Measurements from ENCODE around the gene ROBO1. TPM values are rescaled to one million over a fixed set of nuclear protein-coding genes. Genes with fewer than 3 reads are reported as not detected.

ROBO1 gene
- total and polyA plus RNA-seq, 2 of the 8 experiments (the other 6 are each of a cell fraction or from before 2014, with no cell fraction given) = 51.4 to 91.0 TPM

GRCh38 chr3:78992830-78993229 lies 775.0 kb downstream of the ROBO1 start:
- H3K4me3 ChIP-seq (ENCODE audit: extremely low read depth in 1 of 4, insufficient read depth in 2 of 4, low read depth in 3 of 4, low read length in 4 of 4) = no peak overlapping the region
- H3K79me2 ChIP-seq (ENCODE audit: control insufficient read depth in 1 of 2, insufficient read depth in 2 of 2, low read length in 2 of 2) = peaks cover 0 to 88% of the 10 kb centered on the region in 2 experiments; a peak in 2 of 4 replicates
- 89% methylated on average over 3 of the region's 3 CpGs; no CpG with 5 or more reads in 1 of the 2 experiments for WGBS, 2 experiments (ENCODE audit: extremely low coverage in 1 of 2, insufficient coverage in 1 of 2, insufficient read length in 1 of 2, insufficient replicate concordance in 2 of 2, low coverage in 1 of 2, low lambda C conversion rate in 2 of 2, missing lambda C conversion rate in 1 of 2)
- no peak overlapping the region for H2BK5ac ChIP-seq (ENCODE audit: low read depth, low read length)
- H3K36me3 ChIP-seq (ENCODE audit: control insufficient read depth in 2 of 4, insufficient read depth in 4 of 4, low read length in 3 of 4) = peaks cover 0 to 6% (median 3%) of the 10 kb centered on the region in 4 experiments; a peak in 2 of 8 replicates
- H3K4me1 ChIP-seq (replicated peaks in 1 of 4; ENCODE audit: control insufficient read depth in 3 of 4, insufficient read depth in 4 of 4, low read length in 3 of 4) = peaks cover 0 to 7% (median 5%) of the 10 kb centered on the region in 4 experiments; a peak in 2 of 7 replicates
- H2AFZ ChIP-seq (ENCODE audit: low read length) = no peak overlapping the region
- H4K8ac ChIP-seq (ENCODE audit: extremely low read depth, insufficient read depth, low read length) = no peak overlapping the region
- H4K5ac ChIP-seq (ENCODE audit: insufficient read length, low read depth, low read length) = no peak overlapping the region
- H3K79me1 ChIP-seq (ENCODE audit: low read depth, low read length) = peaks cover 5% of the 10 kb centered on the region
- no peak overlapping the region for H3K4me2 ChIP-seq (ENCODE audit: insufficient read depth in 1 of 2, low read depth in 2 of 2, low read length in 2 of 2)
- H2AK5ac ChIP-seq (ENCODE audit: low read depth, low read length) = no peak overlapping the region
- POLR2A ChIA-PET (ENCODE audit: partially characterized antibody) = interaction anchor here (1.0 kb wide), 1 partner anchor 26 kb away, joined by 3 read pairs; no protein-coding TSS in a partner anchor
- no peak overlapping the region for H3K14ac ChIP-seq (ENCODE audit: insufficient read length)
- no peak overlapping the region for H2BK20ac ChIP-seq (ENCODE audit: low read length)
- H3K9ac ChIP-seq (replicated peaks in 1 of 4; ENCODE audit: extremely low read depth in 1 of 4, low read depth in 3 of 4, low read length in 3 of 4) = no peak overlapping the region
- DNase-seq (ENCODE audit: low read depth in 1 of 2, low spot score in 2 of 2) = no peak
- no peak overlapping the region for H2BK12ac ChIP-seq (ENCODE audit: low read depth, low read length)
- H3K9me3 ChIP-seq (ENCODE audit: insufficient read depth in 2 of 2, low read depth in 1 of 2, low read length in 1 of 2) = no peaks in the 10 kb centered on the region
- H4K91ac ChIP-seq (replicated peaks; ENCODE audit: insufficient read length, low read length) = no peak overlapping the region
- FAIRE-seq = no peak
- no peaks in the 10 kb centered on the region for H3K23me2 ChIP-seq (ENCODE audit: low read depth, low read length)
- H3K23ac ChIP-seq (ENCODE audit: insufficient read length) = no peak overlapping the region
- H3K27me3 ChIP-seq (replicated peaks in 1 of 4; ENCODE audit: control insufficient read depth in 3 of 4, extremely low read depth in 1 of 4, insufficient read depth in 3 of 4, low read length in 3 of 4) = no peaks in the 10 kb centered on the region
- no peak overlapping the region for H2BK15ac ChIP-seq (ENCODE audit: low read length)
- H3K56ac ChIP-seq (replicated peaks; ENCODE audit: insufficient read length, low read depth, low read length) = no peak overlapping the region
- no peaks in the 10 kb centered on the region for H4K20me1 ChIP-seq (replicated peaks in 1 of 2; ENCODE audit: control insufficient read depth in 1 of 2, insufficient read depth in 2 of 2, low read length in 2 of 2)
- TF ChIP-seq POU5F1 (IDR thresholded peaks at IDR 0.05; ENCODE audit: low read depth, low read length) (no peak), ATF2 (IDR thresholded peaks at IDR 0.05; ENCODE audit: low read length) (no peak), SRF (IDR thresholded peaks at IDR 0.05; ENCODE audit: low read depth, low read length) (no peak), RBBP5 (IDR thresholded peaks at IDR 0.05; ENCODE audit: borderline replicate concordance, low read depth, low read length) (no peak), JUN (IDR thresholded peaks at IDR 0.05; ENCODE audit: low read depth, low read length) (no peak)
- no peak overlapping the region for H3K27ac ChIP-seq (ENCODE audit: low read depth, low read length)
- no peak overlapping the region for H3K18ac ChIP-seq (ENCODE audit: extremely low read depth, low read length)
- CTCF ChIA-PET (ENCODE audit: partially characterized antibody) = interaction anchor here (0.9 to 1.5 kb wide), 2 partner anchors 26 to 320 kb away, joined by 3 read pairs; no protein-coding TSS in a partner anchor
- H3K4ac ChIP-seq (replicated peaks; ENCODE audit: insufficient read length, low read depth, low read length) = peak overlapping the region; percentile 19
- no peak overlapping the region for H2BK120ac ChIP-seq (replicated peaks; ENCODE audit: low read depth, low read length)
